Large intestine (tissue), 3 donors: Measurements from ENCODE around the gene RSPH1. TPM values are rescaled to one million over a fixed set of nuclear protein-coding genes. Genes with fewer than 3 reads are reported as not detected.

Source experiments
- DNase-seq, 2 donors: peaks; one replicate each; pipeline versions ENCODE4 v3.0.0 to v3.0.0-alpha.2; 2013
- H3K27ac ChIP-seq: one replicate; pipeline ENCODE4 v1.5.1; 2013; ENCODE audit warnings: low read length
- H3K27me3 ChIP-seq: 2 replicates; pipeline ENCODE4 v1.6.1; 2013; ENCODE audit warnings: low read length; ENCODE audit not compliant: control insufficient read depth, insufficient read depth
- H3K36me3 ChIP-seq: 2 replicates; pipeline ENCODE4 v1.6.1; 2013; ENCODE audit warnings: low read length; ENCODE audit not compliant: control insufficient read depth, insufficient read depth
- H3K4me1 ChIP-seq: one replicate; pipeline ENCODE4 v1.6.1; 2013; ENCODE audit warnings: low read length; ENCODE audit not compliant: control insufficient read depth, insufficient read depth
- H3K4me3 ChIP-seq: one replicate; pipeline ENCODE4 v1.5.1; 2013; ENCODE audit warnings: low read length
- H3K9me3 ChIP-seq: one replicate; pipeline ENCODE4 v1.6.1; 2013; ENCODE audit warnings: mild to moderate bottlenecking, low read depth, low read length, moderate library complexity; ENCODE audit not compliant: control insufficient read depth
- WGBS: methylation state at CpG from one replicate; pipeline ENCODE4 v1.1.5; 2013; ENCODE audit warnings: low lambda C conversion rate; ENCODE audit not compliant: insufficient coverage; 5-methylcytosine and 5-hydroxymethylcytosine counted together
- polyA plus RNA-seq: library from polyadenylated mRNA; unstranded; fragments of 120-200 nt; gene quantifications from one replicate; pipeline ENCODE4 v1.2.1, GENCODE V29; 2013

RSPH1 gene
- polyA plus RNA-seq, 1 donor, result 6.0 TPM

DNA sequence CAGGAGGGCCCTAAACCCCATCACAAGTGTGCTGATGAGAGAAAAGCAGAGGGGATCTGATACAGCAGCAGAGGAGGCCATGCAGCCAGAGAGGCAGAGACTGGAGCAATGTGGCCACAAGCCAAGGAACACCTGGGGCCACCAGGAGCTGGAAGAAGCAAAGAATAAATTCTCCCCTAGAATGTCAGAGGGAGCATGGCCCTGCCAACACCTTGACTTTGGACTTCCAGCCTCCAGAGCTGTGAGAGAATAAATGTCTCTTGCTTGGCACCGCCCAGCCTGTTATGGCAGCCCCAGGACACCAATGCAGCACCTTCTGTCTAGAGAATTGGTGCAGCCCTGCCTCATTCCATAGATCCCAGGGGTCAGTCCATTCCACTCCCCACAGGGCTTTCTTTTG is 67.0 kb downstream of the RSPH1 start:
- Histone ChIP-seq H3K4me1 (peaks cover 5% of the 10 kb centered on the region), H3K4me3 (no peak overlapping the region), H3K36me3 (no peaks in the 10 kb centered on the region), H3K9me3 (no peaks in the 10 kb centered on the region), H3K27me3 (peaks cover 2% of the 10 kb centered on the region), H3K27ac (no peak overlapping the region)
- no peak for DNase-seq
- no CpG with 5 or more reads among the region's 1 CpG for WGBS

DNA sequence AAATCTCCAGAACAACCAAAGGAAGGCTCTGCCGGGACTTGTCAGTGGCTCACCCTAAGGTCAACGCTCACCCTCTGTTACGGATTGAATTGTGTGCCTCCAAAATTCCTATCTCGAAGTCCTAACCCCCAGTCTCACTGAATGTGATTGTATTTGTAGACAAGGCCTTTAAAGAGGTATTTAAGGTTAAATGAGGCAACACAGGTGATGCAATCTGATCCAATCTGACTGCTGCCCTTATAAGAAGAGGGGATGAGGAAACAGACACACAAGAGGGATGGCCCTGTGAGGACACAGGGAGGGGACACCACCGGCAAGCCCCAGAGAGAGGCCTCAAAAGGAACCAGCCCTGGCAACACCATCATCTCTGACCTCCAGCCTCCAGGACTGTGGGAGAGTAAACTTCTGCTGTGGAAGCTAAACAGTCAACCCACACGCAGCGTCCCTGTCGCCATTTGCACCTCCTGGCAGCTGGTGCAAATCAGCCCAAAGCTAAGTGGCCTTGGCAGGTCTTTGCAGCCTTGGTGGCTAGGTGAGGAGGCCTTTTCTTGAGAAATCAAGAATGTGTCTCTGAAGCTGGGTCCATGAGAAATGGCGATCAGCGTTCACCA is 68.1 kb downstream of the RSPH1 start:
- peaks cover 2% of the 10 kb centered on the region for H3K27me3 ChIP-seq
- H3K4me1 ChIP-seq, result no peaks in the 10 kb centered on the region
- no peak overlapping the region for H3K27ac ChIP-seq
- no peaks in the 10 kb centered on the region for H3K36me3 ChIP-seq
- WGBS, result 100% methylated on average over 2 of the region's 10 CpGs
- no peak for DNase-seq
- H3K4me3 ChIP-seq, result no peak overlapping the region
- no peaks in the 10 kb centered on the region for H3K9me3 ChIP-seq

- Histone ChIP-seq H3K36me3 (no peaks in the 10 kb centered on the region), H3K27me3 (peaks cover 2% of the 10 kb centered on the region), H3K4me1 (no peaks in the 10 kb centered on the region), H3K4me3 (no peak overlapping the region), H3K9me3 (no peaks in the 10 kb centered on the region), H3K27ac (no peak overlapping the region)
- 72% methylated on average over 2 of the region's 10 CpGs for WGBS
- DNase-seq, result no peak
Measured at GRCh38 chr21:42426876-42427480, 69.0 kb downstream of the RSPH1 start.

- Histone ChIP-seq H3K4me1 (no peaks in the 10 kb centered on the region), H3K9me3 (no peaks in the 10 kb centered on the region), H3K27ac (no peak overlapping the region), H3K4me3 (no peak overlapping the region), H3K36me3 (no peaks in the 10 kb centered on the region), H3K27me3 (peaks cover 2% of the 10 kb centered on the region)
- WGBS, result 100% methylated on average over 3 of the region's 7 CpGs
- no peak for DNase-seq
Measured at GRCh38 chr21:42426424-42426823, 69.6 kb downstream of the RSPH1 start.

DNA sequence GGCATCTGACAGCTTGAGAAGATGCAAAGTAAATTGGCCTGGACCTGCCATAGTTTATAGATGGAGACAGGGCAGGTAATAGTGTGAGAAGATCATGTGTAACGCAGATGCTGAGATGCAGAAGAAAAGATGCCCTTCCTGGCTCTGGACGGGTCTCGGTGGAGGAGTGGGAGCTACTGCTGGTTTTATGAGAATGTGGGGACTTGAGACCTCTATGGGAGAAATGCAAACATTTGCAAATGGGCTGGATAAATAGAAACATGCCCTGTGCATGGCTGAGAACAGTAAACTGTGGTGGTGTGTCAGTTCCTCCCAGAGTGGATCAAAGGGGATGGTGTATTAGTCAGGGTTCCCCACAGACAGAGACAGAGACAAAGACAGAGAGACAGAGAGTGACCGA is 70.4 kb downstream of the RSPH1 start:
- H3K4me3 ChIP-seq, result no peak overlapping the region
- WGBS, result 92% methylated on average over 2 of the region's 4 CpGs
- no peak overlapping the region for H3K27ac ChIP-seq
- no peaks in the 10 kb centered on the region for H3K36me3 ChIP-seq
- H3K9me3 ChIP-seq, result no peaks in the 10 kb centered on the region
- DNase-seq, result no peak
- H3K4me1 ChIP-seq, result peaks cover 5% of the 10 kb centered on the region
- peaks cover 2% of the 10 kb centered on the region for H3K27me3 ChIP-seq

GRCh38 chr21:42424914-42425541 is 71.0 kb downstream of the RSPH1 start:
- H3K27ac ChIP-seq, result no peak overlapping the region
- no peak for DNase-seq
- no CpG with 5 or more reads among the region's 12 CpGs for WGBS

GRCh38 chr21:42423685-42424084 is 72.3 kb downstream of the RSPH1 start:
- Histone ChIP-seq H3K27me3 (no peaks in the 10 kb centered on the region), H3K9me3 (no peaks in the 10 kb centered on the region), H3K4me1 (peaks cover 5% of the 10 kb centered on the region), H3K27ac (no peak overlapping the region), H3K36me3 (no peaks in the 10 kb centered on the region), H3K4me3 (no peak overlapping the region)
- no peak for DNase-seq
- 83% methylated on average over 1 of the region's 2 CpGs for WGBS

More at GRCh38 chr21:42424914-42425541, 71.0 kb downstream of the RSPH1 start:
- Histone ChIP-seq H3K4me3 (no peak overlapping the region), H3K4me1 (peaks cover 5% of the 10 kb centered on the region), H3K9me3 (no peaks in the 10 kb centered on the region), H3K27me3 (peaks cover 2% of the 10 kb centered on the region), H3K36me3 (no peaks in the 10 kb centered on the region)

DNA sequence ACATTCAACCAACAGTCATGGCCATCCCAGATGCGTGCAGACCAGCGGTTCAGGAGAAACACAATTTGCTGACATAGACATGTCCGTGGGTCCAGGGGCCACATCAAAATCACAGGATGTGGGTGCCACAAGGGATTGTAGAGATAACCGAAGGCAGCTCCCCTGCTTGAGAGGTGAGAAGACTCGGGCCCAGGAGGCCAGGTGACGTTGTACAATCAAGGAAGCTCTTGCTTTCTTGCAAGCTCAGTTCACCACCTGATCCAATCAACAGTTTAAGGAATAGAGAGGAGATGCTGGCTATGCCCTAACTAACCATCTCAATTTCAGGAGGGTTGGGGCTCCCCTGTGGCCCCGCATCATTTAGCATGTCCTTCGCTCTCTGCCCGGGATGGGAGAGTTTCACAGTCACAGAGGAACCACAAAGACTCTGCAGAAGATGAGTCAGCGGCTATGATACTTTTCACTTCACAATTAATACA is 72.8 kb downstream of the RSPH1 start:
- no peak overlapping the region for H3K4me3 ChIP-seq
- peaks cover 5% of the 10 kb centered on the region for H3K4me1 ChIP-seq
- no peaks in the 10 kb centered on the region for H3K27me3 ChIP-seq
- WGBS, result no CpG with 5 or more reads among the region's 10 CpGs
- no peaks in the 10 kb centered on the region for H3K9me3 ChIP-seq
- no peaks in the 10 kb centered on the region for H3K36me3 ChIP-seq
- DNase-seq, result no peak
- no peak overlapping the region for H3K27ac ChIP-seq

Other genes starting within 250 kb of the RSPH1 start
- gene TFF3, start 180.8 kb downstream of the RSPH1 start, polyA plus RNA-seq, result 585 TPM
- gene TFF2, start 145.2 kb downstream of the RSPH1 start, polyA plus RNA-seq, result 0.12 TPM
- 4.9 TPM for gene TFF1, start 129.7 kb downstream of the RSPH1 start, polyA plus RNA-seq
- gene TMPRSS3, start 100.2 kb downstream of the RSPH1 start, polyA plus RNA-seq, result 5.6 TPM
- 0.73 TPM for gene UBASH3A, start 92.3 kb downstream of the RSPH1 start, polyA plus RNA-seq
- gene SLC37A1, start 17.6 kb upstream of the RSPH1 start, polyA plus RNA-seq, result 35.9 TPM
- 19.8 TPM for gene PDE9A, start 157.4 kb upstream of the RSPH1 start, polyA plus RNA-seq